ENCODE data around the gene ZNF451. TPM values are rescaled to one million over a fixed set of nuclear protein-coding genes. Genes with fewer than 3 reads are reported as not detected.

Gene ZNF451
- total RNA-seq, 1 experiment from 2014 or later, result 62.3 TPM

DNA sequence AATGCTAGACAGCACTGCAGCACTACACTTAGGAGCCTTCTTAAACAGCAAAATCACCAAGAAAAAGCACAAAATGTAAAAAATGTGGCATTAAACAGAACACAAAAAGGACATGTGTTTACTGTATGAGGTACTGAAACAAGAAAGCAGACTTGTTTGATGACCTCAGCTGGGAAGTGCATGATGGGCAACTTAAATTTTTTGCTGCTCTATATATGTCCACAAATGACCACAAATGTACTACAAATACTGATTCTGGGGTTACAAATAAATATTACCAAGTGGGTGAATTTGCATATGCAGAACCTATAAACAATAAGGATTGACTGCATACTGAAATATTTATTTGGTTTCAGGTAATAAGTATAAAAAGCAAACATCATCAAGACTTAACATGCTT, 119.0 kb downstream of the ZNF451 start:
- no peaks in the 10 kb centered on the region for H3K9me3 ChIP-seq
- peaks cover 13% of the 10 kb centered on the region for H3K4me1 Mint-ChIP-seq (ENCODE audit: low read depth, unreplicated experiment)
- no peak for DNase-seq
- no peak overlapping the region for H3K4me3 Mint-ChIP-seq (ENCODE audit: unreplicated experiment)
- H3K36me3 Mint-ChIP-seq (ENCODE audit: insufficient read depth, unreplicated experiment), result no peaks in the 10 kb centered on the region
- no peaks in the 10 kb centered on the region for H3K27me3 Mint-ChIP-seq (ENCODE audit: insufficient read depth, unreplicated experiment)
- TF ChIP-seq, protein P1, sequence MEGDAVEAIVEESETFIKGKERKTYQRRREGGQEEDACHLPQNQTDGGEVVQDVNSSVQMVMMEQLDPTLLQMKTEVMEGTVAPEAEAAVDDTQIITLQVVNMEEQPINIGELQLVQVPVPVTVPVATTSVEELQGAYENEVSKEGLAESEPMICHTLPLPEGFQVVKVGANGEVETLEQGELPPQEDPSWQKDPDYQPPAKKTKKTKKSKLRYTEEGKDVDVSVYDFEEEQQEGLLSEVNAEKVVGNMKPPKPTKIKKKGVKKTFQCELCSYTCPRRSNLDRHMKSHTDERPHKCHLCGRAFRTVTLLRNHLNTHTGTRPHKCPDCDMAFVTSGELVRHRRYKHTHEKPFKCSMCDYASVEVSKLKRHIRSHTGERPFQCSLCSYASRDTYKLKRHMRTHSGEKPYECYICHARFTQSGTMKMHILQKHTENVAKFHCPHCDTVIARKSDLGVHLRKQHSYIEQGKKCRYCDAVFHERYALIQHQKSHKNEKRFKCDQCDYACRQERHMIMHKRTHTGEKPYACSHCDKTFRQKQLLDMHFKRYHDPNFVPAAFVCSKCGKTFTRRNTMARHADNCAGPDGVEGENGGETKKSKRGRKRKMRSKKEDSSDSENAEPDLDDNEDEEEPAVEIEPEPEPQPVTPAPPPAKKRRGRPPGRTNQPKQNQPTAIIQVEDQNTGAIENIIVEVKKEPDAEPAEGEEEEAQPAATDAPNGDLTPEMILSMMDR (IDR thresholded peaks at IDR 0.05; ENCODE audit: insufficient read depth in 1 of 2, low read depth in 1 of 2, low read length in 1 of 2, severe bottlenecking in 1 of 2, unreplicated experiment in 1 of 2), result no peak
- no TSS peak for BruUV-seq (replicated peaks)
- no peaks in the 10 kb centered on the region for H3K27me3 ChIP-seq (replicated peaks; ENCODE audit: control insufficient read depth, insufficient read depth, low read length)
- no peaks in the 10 kb centered on the region for H3K9me3 Mint-ChIP-seq (ENCODE audit: unreplicated experiment)
- intact Hi-C loops (cut with micrococcal nuclease; ENCODE audit: unreplicated experiment), result no loop called here
- no peaks in the 10 kb centered on the region for H3K4me1 ChIP-seq
- H3K4me3 ChIP-seq (ENCODE audit: low read depth, low read length), result no peak overlapping the region
- no peaks in the 10 kb centered on the region for H3K36me3 ChIP-seq (ENCODE audit: control insufficient read depth, insufficient read depth, low read length)
- ChIA-PET CTCF (no interaction called here), POLR2A (no interaction called here)
- no peak overlapping the region for H3K27ac Mint-ChIP-seq (ENCODE audit: unreplicated experiment)

DNA sequence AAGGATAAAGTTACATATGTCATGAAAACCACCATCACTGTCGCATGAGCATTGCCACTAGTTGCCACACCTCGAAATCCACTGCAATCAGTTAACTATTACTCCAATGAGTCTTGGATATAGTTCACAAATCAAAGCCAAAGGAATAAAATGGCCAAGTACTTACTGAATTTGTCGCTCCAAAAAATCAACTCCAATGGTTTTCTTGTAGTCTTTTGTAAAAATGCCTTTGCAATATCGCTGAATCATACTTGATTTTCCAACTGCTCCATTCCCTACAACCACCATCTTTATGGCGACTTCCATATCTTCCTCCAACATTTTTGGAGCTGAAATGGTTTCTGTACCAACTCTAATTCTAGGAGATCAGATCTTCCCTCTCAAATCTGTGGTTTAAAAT, 120.1 kb downstream of the ZNF451 start:
- no peak overlapping the region for H3K4me3 ChIP-seq (ENCODE audit: low read depth, low read length)
- no peaks in the 10 kb centered on the region for H3K27me3 ChIP-seq (replicated peaks; ENCODE audit: control insufficient read depth, insufficient read depth, low read length)
- H3K4me1 Mint-ChIP-seq (ENCODE audit: low read depth, unreplicated experiment), result peaks cover 13% of the 10 kb centered on the region
- peaks cover 6% of the 10 kb centered on the region for H3K9me3 Mint-ChIP-seq (ENCODE audit: unreplicated experiment)
- TF ChIP-seq, protein P1 (IDR thresholded peaks at IDR 0.05; ENCODE audit: insufficient read depth in 1 of 2, low read depth in 1 of 2, low read length in 1 of 2, severe bottlenecking in 1 of 2, unreplicated experiment in 1 of 2), result no peak
- POLR2A ChIA-PET, result no interaction called here
- CTCF ChIA-PET, result no interaction called here
- no TSS peak for BruUV-seq (replicated peaks)
- no peaks in the 10 kb centered on the region for H3K36me3 Mint-ChIP-seq (ENCODE audit: insufficient read depth, unreplicated experiment)
- no peaks in the 10 kb centered on the region for H3K27me3 Mint-ChIP-seq (ENCODE audit: insufficient read depth, unreplicated experiment)
- H3K4me1 ChIP-seq, result no peaks in the 10 kb centered on the region
- intact Hi-C loops (cut with micrococcal nuclease; ENCODE audit: unreplicated experiment), result no loop called here
- H3K4me3 Mint-ChIP-seq (ENCODE audit: unreplicated experiment), result no peak overlapping the region
- H3K9me3 ChIP-seq, result no peaks in the 10 kb centered on the region
- no peak overlapping the region for H3K27ac Mint-ChIP-seq (ENCODE audit: unreplicated experiment)
- H3K36me3 ChIP-seq (ENCODE audit: control insufficient read depth, insufficient read depth, low read length), result no peaks in the 10 kb centered on the region
- DNase-seq, result no peak

DNA sequence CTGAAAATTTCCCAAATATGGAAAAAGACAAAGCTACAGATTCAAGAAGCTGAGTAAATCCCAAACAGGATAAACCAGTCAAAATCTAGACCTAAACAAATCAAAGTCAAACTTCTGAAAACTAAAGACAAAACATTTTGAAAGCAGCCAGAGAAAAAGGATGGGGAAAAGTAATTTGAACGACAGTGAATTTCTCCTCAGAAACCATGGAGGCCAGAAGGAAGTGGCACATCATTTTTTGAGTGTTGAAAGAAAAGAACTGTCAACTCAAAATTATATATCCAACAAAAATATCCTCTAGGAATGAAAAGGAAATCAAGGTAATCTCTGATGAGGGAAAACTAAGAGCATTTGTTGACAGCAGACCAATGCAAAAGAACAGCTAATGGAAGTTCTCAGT, 125.3 kb downstream of the ZNF451 start:
- Histone ChIP-seq H3K27me3 (replicated peaks; ENCODE audit: control insufficient read depth, insufficient read depth, low read length) (no peaks in the 10 kb centered on the region), H3K36me3 (ENCODE audit: control insufficient read depth, insufficient read depth, low read length) (no peaks in the 10 kb centered on the region), H3K4me3 (ENCODE audit: low read depth, low read length) (no peak overlapping the region), H3K4me1 (peaks cover 2% of the 10 kb centered on the region; the same call in 1 of the 2 replicates), H3K9me3 (no peaks in the 10 kb centered on the region)
- intact Hi-C loops (cut with micrococcal nuclease; ENCODE audit: unreplicated experiment), result no loop called here
- no TSS peak for BruUV-seq (replicated peaks)
- POLR2A ChIA-PET, result no interaction called here
- Mint-ChIP-seq H3K27ac (ENCODE audit: unreplicated experiment) (no peak overlapping the region), H3K4me1 (ENCODE audit: low read depth, unreplicated experiment) (peaks cover 10% of the 10 kb centered on the region), H3K4me3 (ENCODE audit: unreplicated experiment) (no peak overlapping the region), H3K36me3 (ENCODE audit: insufficient read depth, unreplicated experiment) (peaks cover 6% of the 10 kb centered on the region), H3K9me3 (ENCODE audit: unreplicated experiment) (peaks cover 9% of the 10 kb centered on the region), H3K27me3 (ENCODE audit: insufficient read depth, unreplicated experiment) (no peaks in the 10 kb centered on the region)
- TF ChIP-seq, protein P1 (IDR thresholded peaks at IDR 0.05; ENCODE audit: insufficient read depth in 1 of 2, low read depth in 1 of 2, low read length in 1 of 2, severe bottlenecking in 1 of 2, unreplicated experiment in 1 of 2), result no peak
- CTCF ChIA-PET, result no interaction called here
- no peak for DNase-seq

Data from Caco-2 (cell line).